ES-I3 (cell line): ENCODE data around the gene CTBP1.

Experiments used
- H3K36me3 ChIP-seq: 2 replicates; pipeline ENCODE4 v1.6.1; 2013; ENCODE audit warnings: mild to moderate bottlenecking, low read length, control low read depth, moderate library complexity; ENCODE audit not compliant: insufficient read depth
- H3K4me1 ChIP-seq: 2 replicates; pipeline ENCODE4 v1.6.1; 2013; ENCODE audit warnings: mild to moderate bottlenecking, control low read depth, low read length; ENCODE audit not compliant: insufficient read depth
- H3K9ac ChIP-seq: 2 replicates; pipeline ENCODE4 v1.6.1; 2013; ENCODE audit warnings: low read depth, mild to moderate bottlenecking, low read length, moderate library complexity
- H3K9me3 ChIP-seq: 2 replicates; pipeline ENCODE4 v1.6.1; 2013; ENCODE audit warnings: mild to moderate bottlenecking, low read length, moderate library complexity; ENCODE audit not compliant: control insufficient read depth, insufficient read depth

Gene CTBP1

DNA sequence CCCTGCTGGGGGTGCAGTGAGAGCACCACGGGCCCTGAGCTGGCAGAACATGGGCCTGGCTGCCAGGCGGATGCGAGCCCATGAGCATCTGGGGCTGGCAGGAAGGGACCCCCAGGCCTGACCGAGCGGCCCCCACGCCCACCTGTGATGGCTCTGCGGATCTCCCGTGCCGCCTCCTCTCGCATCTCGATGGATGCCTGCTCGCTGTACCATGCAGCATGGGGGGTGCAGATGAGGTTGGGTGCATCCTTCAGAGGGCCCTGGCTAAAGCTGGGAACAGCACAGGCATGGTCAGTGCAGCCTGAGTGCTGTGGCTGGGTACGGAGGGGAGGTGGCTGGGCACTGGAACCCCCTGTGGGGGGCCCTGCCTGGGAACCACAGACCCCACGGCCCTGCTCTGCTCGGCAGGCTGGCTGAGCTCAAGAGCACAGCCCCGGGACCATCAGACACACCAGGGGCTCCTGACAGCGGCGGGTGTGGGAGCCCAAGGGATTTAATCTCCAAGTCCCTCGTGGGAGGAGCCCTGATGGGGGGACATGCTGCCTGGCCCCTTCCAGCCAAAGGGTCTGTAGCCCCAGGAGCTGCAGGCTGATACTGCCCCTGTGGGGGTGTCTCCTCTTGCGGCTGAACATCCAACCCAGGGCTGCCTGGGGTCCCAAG lies 35.5 kb downstream of the CTBP1 start:
- Histone ChIP-seq H3K9me3 (no peaks in the 10 kb centered on the region), H3K9ac (no peak overlapping the region), H3K36me3 (no peaks in the 10 kb centered on the region; the same call in none of the 2 replicates), H3K4me1 (no peaks in the 10 kb centered on the region)

- H3K9ac ChIP-seq, result no peak overlapping the region
- no peaks in the 10 kb centered on the region for H3K4me1 ChIP-seq
- no peaks in the 10 kb centered on the region for H3K9me3 ChIP-seq
- H3K36me3 ChIP-seq, result no peaks in the 10 kb centered on the region; the same call in none of the 2 replicates
Measured at GRCh38 chr4:1212546-1213335, 36.2 kb downstream of the CTBP1 start.

DNA sequence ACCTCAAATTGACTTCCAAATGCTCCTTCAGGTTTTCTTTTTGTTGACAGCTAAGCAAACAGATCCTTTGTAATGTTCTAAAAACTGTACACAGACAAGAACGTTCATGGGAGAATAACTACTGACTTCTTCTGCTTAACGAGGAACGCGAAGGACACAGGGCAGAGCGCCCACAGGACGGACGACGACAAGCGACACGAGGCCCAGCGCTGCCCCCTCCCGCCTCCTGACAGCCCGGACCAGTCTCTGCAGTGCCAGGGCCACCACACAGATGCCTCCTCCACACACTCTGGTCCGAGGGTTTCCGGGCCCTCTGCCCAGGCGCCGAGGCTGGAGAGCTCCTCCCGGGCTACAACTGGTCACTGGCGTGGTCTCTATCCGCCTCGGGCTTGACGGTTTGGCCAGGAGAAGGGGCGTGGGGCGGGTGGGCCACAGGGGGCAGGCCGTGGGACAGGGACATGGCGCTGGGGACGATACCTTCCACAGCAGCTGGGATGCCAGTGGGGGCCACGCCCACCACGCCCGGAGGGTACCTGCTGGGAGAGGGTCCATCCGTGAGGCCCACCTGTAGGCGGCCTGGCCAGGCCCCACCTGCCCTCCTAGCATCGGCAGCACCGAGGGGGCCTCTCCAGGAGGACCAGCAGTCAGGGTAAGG lies 36.9 kb downstream of the CTBP1 start:
- no peaks in the 10 kb centered on the region for H3K4me1 ChIP-seq
- H3K36me3 ChIP-seq, result no peaks in the 10 kb centered on the region; the same call in none of the 2 replicates
- no peaks in the 10 kb centered on the region for H3K9me3 ChIP-seq
- H3K9ac ChIP-seq, result no peak overlapping the region

DNA sequence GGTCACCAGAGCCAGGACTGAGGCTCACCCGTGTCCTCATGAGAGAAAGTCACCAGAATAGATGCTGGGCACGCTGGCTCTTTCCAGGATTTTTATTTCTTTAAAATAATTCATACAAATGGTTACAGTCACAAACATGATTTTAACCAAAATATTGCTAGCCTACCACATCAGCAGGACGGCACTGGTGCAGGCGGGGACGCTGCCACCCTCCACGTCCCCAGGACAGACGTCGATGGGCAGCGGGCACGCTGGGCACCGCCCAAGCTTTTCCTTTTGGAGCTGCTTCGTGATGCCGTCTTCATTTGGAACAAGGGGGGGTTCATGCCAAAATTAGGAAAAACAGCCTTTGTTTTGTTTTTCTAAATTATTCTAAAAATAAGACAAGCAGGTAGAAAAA lies 37.6 kb downstream of the CTBP1 start:
- Histone ChIP-seq H3K36me3 (no peaks in the 10 kb centered on the region; the same call in none of the 2 replicates), H3K9ac (no peak overlapping the region), H3K4me1 (no peaks in the 10 kb centered on the region), H3K9me3 (no peaks in the 10 kb centered on the region)

GRCh38 chr4:1210971-1211370 lies 38.0 kb downstream of the CTBP1 start:
- no peaks in the 10 kb centered on the region for H3K9me3 ChIP-seq
- H3K9ac ChIP-seq, result no peak overlapping the region
- no peaks in the 10 kb centered on the region for H3K4me1 ChIP-seq
- no peaks in the 10 kb centered on the region; the same call in none of the 2 replicates for H3K36me3 ChIP-seq

- Histone ChIP-seq H3K9me3 (no peaks in the 10 kb centered on the region), H3K36me3 (no peaks in the 10 kb centered on the region; the same call in none of the 2 replicates), H3K4me1 (no peaks in the 10 kb centered on the region), H3K9ac (no peak overlapping the region)
Measured at GRCh38 chr4:1210241-1210841, 38.6 kb downstream of the CTBP1 start.

DNA sequence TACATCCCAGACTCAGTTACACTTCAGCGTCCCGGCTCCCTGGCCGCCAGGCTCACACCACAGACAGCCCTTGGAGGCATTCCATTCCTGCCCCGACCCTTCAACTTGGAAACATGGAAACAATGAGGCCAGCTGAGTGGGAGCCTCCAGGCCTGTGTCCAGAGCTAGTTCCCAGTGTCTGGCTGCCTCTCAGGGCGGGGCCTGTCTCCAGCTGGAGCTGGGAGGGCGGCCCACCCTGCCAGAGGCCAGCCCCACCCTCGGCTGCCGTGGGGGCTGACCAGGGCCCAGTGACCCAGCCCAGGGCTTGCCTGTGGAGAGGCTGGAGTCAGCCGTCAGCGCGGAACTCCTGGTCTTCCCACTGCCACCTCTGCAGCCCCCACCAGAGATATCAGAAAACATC lies 39.1 kb downstream of the CTBP1 start:
- Histone ChIP-seq H3K4me1 (no peaks in the 10 kb centered on the region), H3K36me3 (no peaks in the 10 kb centered on the region; the same call in none of the 2 replicates), H3K9ac (no peak overlapping the region), H3K9me3 (no peaks in the 10 kb centered on the region)

DNA sequence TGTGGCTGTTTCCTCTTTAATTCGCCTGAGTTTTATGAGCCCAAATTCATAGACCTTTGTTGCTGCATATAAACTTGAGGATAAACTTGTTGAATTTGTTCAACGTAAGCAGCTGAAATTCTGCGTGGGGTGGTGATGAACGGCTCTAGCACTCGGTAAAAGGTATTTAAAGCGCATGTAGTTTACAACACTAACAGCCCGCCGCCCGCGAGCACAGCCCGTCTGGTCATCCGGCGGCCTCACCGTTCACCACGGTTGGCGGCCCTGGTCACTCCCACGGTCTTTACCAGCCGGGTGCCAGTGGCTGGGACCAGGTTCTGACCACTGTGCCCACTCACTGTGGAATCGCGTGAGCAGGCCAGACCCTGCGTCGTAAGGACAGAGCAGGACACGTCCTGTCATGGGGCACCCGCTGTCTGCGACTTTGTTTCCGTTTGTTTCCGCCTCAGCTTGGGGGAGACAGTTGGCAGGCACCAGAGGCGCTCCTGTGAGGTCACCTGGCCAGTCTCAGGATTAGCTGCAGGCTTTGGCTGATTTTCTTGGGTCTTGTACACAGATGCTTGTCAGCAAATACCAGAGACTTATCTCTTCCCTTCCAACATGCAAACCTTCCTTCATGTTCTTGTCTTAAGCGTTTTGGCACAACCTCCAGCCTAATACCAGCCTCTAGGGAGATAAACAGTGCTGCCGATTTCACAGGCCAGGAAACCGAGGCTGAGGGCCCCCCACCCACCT lies 39.8 kb downstream of the CTBP1 start:
- no peak overlapping the region for H3K9ac ChIP-seq
- no peaks in the 10 kb centered on the region for H3K9me3 ChIP-seq
- H3K4me1 ChIP-seq, result no peaks in the 10 kb centered on the region
- H3K36me3 ChIP-seq, result no peaks in the 10 kb centered on the region; the same call in none of the 2 replicates

GRCh38 chr4:1208266-1208961 lies 40.5 kb downstream of the CTBP1 start:
- Histone ChIP-seq H3K4me1 (no peaks in the 10 kb centered on the region), H3K9me3 (no peaks in the 10 kb centered on the region), H3K36me3 (no peaks in the 10 kb centered on the region; the same call in 1 of the 2 replicates), H3K9ac (no peak overlapping the region)

- Histone ChIP-seq H3K4me1 (no peaks in the 10 kb centered on the region), H3K36me3 (no peaks in the 10 kb centered on the region; the same call in 1 of the 2 replicates), H3K9me3 (no peaks in the 10 kb centered on the region), H3K9ac (no peak overlapping the region)
Measured at GRCh38 chr4:1207603-1208265, 41.2 kb downstream of the CTBP1 start.

DNA sequence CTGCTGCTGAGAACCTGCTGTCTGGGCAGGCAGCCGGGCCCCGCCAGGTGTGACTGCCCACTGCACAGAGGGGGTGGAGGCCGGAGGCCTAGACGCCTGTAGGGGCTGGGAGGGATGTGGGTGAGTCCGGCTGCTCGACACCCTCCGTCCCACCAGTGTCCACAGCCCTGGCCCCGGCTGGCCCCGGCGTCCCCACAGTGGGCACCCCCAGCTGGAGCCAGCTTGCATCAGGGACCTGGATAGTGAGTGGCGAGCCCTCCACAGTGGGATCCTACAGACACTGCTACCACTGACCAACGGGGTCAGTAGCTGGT lies 41.8 kb downstream of the CTBP1 start:
- H3K9ac ChIP-seq, result no peak overlapping the region
- H3K4me1 ChIP-seq, result no peaks in the 10 kb centered on the region
- H3K36me3 ChIP-seq, result no peaks in the 10 kb centered on the region; the same call in 1 of the 2 replicates
- no peaks in the 10 kb centered on the region for H3K9me3 ChIP-seq

- Histone ChIP-seq H3K9ac (no peak overlapping the region), H3K36me3 (no peaks in the 10 kb centered on the region; the same call in 1 of the 2 replicates), H3K4me1 (no peaks in the 10 kb centered on the region), H3K9me3 (no peaks in the 10 kb centered on the region)
Measured at GRCh38 chr4:1206299-1207156, 42.4 kb downstream of the CTBP1 start.
